SKM-1 (cell line): Measurements from ENCODE around the gene STAB1.

ENCODE experiments used
- DNase-seq: peaks from one replicate; lab custom pipeline; 2025; ENCODE audit not compliant: unreplicated experiment; lab: John Stamatoyannopoulos, UW

Gene STAB1

GRCh38 chr3:52534281-52535183 is 39.4 kb downstream of the STAB1 start:
- DNase-seq: no peak

- no peak for DNase-seq
Measured at GRCh38 chr3:52535411-52536111, 40.4 kb downstream of the STAB1 start.

GRCh38 chr3:52536112-52536368 is 40.9 kb downstream of the STAB1 start:
- DNase-seq: no peak

GRCh38 chr3:52536369-52537164 is 41.4 kb downstream of the STAB1 start, which contains the start of gene UQCC5:
UQCC5 (plus strand) TSS chr3:52536605; CDS start chr3:52536756, 151 bp downstream.
- peak; percentile 91 for DNase-seq

GRCh38 chr3:52537165-52537620 is 42.1 kb downstream of the STAB1 start:
- DNase-seq: no peak

GRCh38 chr3:52537726-52538421 is 42.7 kb downstream of the STAB1 start:
- DNase-seq: no peak

GRCh38 chr3:52539010-52539653 is 44.0 kb downstream of the STAB1 start:
- DNase-seq: no peak

GRCh38 chr3:52541050-52541449 is 45.9 kb downstream of the STAB1 start:
- DNase-seq: no peak

GRCh38 chr3:52544937-52545336 is 49.8 kb downstream of the STAB1 start:
- no peak for DNase-seq

GRCh38 chr3:52546111-52546901 is 51.2 kb downstream of the STAB1 start:
- no peak for DNase-seq

GRCh38 chr3:52547143-52547542 is 52.0 kb downstream of the STAB1 start:
- no peak for DNase-seq

GRCh38 chr3:52551118-52551517 is 56.0 kb downstream of the STAB1 start:
- no peak for DNase-seq

GRCh38 chr3:52552089-52552488 is 57.0 kb downstream of the STAB1 start:
- no peak for DNase-seq

- DNase-seq: no peak
Measured at GRCh38 chr3:52554026-52554755, 59.1 kb downstream of the STAB1 start.

- no peak for DNase-seq
Measured at GRCh38 chr3:52555056-52555455, 59.9 kb downstream of the STAB1 start.

GRCh38 chr3:52557011-52557960 is 62.1 kb downstream of the STAB1 start:
- no peak for DNase-seq

GRCh38 chr3:52558436-52558835 is 63.3 kb downstream of the STAB1 start:
- DNase-seq: no peak
